Right ventricle myocardium inferior (tissue), 1 donor: ENCODE data around the gene ZNF311. TPM values are rescaled to one million over a fixed set of nuclear protein-coding genes. Genes with fewer than 3 reads are reported as not detected.
"Not testable (repeated sequence)": the region's sequence is repeated elsewhere in the genome, so short reads cannot be mapped to it uniquely, and the experiment has no call there.

Source experiments
- ATAC-seq: fragments of 200-7000 bp; cut with Tn5 transposase; one replicate; pipeline ENCODE4 v1.9.1; 2020; ENCODE audit warnings: mild to moderate bottlenecking, moderate library complexity
- DNase-seq: peaks from one replicate; pipeline ENCODE4 v3.0.0; 2021; ENCODE audit errors: missing footprints
- intact Hi-C: fragments of 100-400 bp; cut with DNase I; formaldehyde crosslinking; loops from one replicate; pipeline ENCODE4 v1.11.0; 2022
- total RNA-seq: library from RNA; stranded (reverse); fragmentation: NEBNext Ultra II Directional; extraction: Animal tissue kit (Norgen Biotek cat#: 25700); gene quantifications from one replicate; pipeline ENCODE4 v1.2.1, GENCODE V29; 2021
- donor health status: DM: no; HTN: yes; CAD: no; lungs with severe emphysema.

ZNF311 gene
- total RNA-seq, 1 donor from 2014 or later = 0.35 TPM

GRCh38 chr6:28968476-28968875 is 36.6 kb downstream of the ZNF311 start:
- no peak for ATAC-seq
- intact Hi-C loops = no loop called here
- no peak for DNase-seq

DNA sequence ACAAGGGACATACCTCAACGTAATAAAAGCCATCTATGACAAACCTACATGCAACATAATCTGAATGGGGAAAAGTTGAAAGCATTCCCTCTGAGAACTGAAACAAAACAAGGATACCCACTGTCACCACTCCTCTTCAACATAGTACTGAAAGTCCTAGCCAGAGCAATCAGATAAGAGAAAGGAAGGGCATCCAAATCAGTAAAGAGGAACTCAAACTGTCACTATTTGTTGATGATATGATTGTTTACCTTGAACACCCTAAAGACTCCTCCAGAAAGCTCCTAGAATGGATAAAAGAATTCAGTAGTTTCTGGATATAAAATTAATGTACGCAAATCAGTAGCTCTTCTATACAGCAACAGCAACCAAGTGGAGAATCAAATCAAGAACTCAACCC is 39.4 kb downstream of the ZNF311 start:
- DNase-seq (no peak), ATAC-seq (no peak)
- intact Hi-C loops = no loop called here

DNA sequence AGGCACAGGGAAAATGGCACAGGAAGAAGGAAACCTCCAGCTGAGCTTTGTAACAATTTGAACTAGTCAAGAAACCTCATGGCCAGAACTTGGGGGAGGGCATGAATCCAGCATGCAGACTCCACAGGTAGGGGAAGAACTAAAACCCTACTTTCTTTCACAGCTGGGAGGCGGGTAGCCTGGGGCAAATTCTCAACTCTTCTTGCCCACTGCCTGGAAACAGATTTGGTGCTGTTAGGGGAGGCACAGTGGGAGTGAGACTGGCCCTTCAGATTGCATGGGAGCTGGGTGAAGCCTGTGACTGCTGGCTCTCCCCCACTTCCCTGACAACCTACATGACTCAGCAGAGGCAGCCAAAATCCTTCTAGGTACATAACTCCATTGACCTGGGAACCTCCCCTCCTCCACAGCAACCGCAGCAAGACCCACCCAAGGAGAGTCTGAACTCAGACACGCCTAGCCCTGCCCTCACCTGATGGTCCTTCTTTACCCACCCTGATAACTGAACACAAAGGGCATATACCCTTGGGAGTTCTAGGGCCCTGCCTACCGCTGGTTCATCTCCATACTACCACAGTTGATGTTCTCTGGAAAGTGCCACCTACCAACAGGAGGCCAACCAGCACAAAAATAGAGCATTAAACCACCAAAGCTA is 44.1 kb downstream of the ZNF311 start:
- no peak for ATAC-seq
- DNase-seq = no peak
- intact Hi-C loops = no loop called here

GRCh38 chr6:28958561-28959243 is 46.4 kb downstream of the ZNF311 start:
- ATAC-seq, DNase-seq, intact Hi-C loops: not testable (repeated sequence)

DNA sequence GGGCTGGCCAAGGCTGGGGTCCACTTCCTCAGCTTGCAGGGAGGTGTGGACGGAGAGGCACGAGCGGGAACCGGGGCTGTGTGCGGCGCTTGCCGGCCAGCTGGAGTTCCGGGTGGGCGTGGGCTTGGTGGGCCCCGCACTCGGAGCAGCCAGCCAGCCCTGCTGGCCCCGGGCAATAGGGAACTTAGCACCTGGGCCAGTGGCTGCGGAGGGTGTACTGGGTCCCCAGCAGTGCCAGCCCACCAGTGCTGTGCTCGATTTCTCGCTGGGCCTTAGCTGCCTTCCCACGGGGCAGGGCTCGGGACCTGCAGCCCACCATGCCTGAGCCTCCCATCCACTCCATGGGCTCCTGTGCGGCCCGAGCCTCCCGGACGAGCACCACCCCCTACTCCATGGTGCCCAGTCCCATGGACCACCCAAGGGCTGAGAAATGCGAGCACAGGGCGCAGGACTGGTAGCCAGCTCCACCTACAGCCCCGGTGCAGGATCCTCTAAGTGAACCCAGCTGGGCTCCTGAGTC is 47.3 kb downstream of the ZNF311 start:
- intact Hi-C loops, ATAC-seq: not testable (repeated sequence)

DNA sequence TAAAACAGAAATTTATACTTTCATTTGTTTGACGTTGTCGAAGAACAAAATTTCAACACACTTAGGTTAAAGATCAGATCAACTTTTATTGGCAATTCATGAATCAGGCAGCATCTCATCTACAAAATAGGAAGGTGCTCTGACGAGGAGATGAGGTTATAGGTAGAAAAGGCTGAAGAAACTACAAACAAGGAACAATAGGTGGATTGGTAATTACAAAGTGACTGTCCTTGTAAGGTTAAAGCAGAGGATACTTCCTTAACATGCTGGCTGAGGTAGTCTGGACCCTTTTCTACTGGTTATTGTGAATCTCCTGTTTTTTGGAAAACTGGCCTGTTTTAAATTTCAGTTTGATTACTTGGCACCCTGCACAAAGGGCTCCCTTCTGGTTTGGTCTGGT is 48.8 kb downstream of the ZNF311 start:
- intact Hi-C loops = no loop called here
- DNase-seq (no peak), ATAC-seq (no peak)

More for the DNA sequence above, 47.3 kb downstream of the ZNF311 start:
- not testable (repeated sequence) for DNase-seq

DNA sequence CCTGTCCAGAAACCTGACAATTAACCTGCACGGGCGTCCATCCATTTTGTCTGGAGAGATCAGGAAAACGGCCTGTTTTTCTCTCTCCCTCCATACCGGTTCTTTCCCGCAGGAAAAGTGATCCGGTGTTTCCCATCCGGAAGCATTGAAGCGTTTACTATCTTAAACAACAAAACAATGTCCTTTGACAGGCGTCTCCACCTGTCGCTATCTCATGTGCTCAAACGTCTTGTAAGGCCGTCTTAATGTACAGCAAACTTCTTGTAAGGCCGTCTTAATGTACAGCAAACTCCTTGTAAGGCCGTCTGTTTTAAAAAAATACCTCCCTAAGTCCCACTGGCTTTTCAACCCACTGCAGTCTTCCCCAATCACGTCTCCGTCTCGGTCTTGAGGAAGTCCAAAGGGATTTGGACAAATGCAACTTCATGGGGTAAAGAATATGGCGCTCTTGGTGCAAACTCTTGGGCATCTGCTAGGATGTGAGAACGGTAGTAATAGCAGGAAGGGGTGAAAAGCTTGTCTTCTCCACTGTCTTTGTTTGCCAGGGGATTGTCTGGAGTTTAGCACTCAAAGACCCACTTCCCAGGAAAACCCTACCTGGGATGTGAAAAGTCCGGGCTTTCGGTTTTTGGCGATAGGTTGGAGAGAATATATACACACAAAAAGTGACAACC is 51.4 kb downstream of the ZNF311 start:
- intact Hi-C loops = no loop called here
- ATAC-seq (no peak), DNase-seq (no peak)

DNA sequence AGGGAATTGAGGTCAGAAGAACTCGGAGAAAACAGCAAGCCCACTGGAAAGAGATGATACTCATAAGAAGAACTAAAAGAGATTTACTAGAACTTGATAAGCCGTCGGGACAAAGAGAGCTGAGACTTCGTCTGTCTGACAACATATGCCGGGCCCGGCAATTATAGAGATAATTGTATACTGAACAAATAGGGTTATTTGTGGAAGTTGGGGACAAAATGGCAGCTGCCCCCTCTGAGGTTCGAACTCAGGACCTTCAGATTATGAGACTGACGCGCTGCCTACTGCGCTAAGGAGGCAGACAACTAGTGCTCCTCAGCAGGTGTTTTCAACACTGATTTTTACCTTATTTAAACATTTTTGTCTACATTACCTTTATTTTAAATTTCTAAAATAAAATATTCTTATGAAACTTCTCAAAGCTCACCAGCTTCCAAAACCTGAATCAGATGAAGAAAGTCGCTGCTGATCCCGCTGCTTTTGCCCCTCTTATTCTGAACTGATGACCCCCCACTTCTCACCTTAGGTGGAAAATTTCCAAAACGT is 52.0 kb downstream of the ZNF311 start:
- peak; percentile 62 for ATAC-seq
- intact Hi-C loops = no loop called here
- DNase-seq = no peak

- DNase-seq, ATAC-seq, intact Hi-C loops: not testable (repeated sequence)
Observed at GRCh38 chr6:28949656-28950195, 55.4 kb downstream of the ZNF311 start.

- ATAC-seq (no peak), DNase-seq (no peak)
- intact Hi-C loops = no loop called here
Observed at GRCh38 chr6:28948782-28949486, 56.2 kb downstream of the ZNF311 start.

- DNase-seq (no peak), ATAC-seq (no peak)
- intact Hi-C loops = no loop called here
Observed at GRCh38 chr6:28947831-28948270, 57.3 kb downstream of the ZNF311 start.

DNA sequence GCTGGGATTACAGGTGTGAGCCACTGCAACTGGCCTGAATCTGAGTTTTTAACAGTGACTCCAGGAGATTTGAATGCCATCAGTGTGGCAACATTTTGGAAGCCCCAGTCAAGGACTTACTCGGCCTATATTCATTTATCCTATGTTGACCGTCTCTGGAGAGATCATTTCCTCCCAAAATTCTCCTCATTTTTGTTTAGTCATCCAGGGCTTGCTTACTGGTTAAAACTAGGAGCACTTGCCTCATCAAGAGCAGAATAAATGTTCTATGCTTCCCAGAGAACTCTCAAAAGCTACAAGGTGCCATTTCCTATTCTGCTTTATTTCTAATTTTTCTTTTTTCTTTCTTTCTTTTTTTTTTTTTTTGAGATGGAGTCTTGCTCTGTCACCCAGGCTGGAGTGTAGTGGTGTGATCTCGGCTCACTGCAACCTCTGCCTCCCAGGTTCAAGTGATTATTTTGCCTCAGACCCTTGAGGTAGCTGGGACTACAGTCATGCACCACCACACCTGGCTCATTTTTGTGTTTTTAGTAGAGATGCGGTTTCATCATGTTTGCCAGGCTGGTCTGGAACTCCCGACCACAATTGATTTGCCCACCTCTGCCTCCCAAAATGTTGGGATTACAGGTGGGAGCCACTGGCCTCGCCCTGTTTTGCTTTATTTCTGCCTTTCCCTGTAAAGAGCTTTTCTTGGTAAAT is 57.9 kb downstream of the ZNF311 start:
- intact Hi-C loops = no loop called here
- no peak for DNase-seq
- no peak for ATAC-seq

DNA sequence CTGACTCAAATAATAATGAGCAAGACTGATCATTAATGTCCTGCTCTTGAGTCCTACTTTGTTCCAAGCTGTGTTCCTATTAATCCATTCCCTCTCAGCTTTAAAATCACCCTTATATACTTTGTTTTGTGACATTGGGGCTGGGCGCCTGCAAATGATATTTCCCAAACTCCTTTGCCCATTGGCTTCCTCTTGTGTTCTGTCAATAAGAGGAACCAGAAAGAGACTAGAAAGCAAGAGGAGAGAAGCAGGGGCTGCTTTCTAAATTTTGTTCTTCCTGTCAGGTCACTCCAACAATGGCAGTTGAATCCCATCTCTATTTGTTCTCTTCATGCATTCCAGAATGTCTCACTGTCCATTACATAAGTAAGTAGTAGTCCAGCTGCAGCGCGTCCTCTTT is 59.8 kb downstream of the ZNF311 start:
- ATAC-seq = no peak
- no peak for DNase-seq
- intact Hi-C loops = no loop called here

Other genes starting within 250 kb of the ZNF311 start
- 18.5 TPM for gene TRIM27, start 81.3 kb downstream of the ZNF311 start, total RNA-seq
- not detected for gene OR2W1, start 39.9 kb upstream of the ZNF311 start, total RNA-seq
- not detected for gene OR2B3, start 82.0 kb upstream of the ZNF311 start, total RNA-seq
- gene OR2J1, start 94.2 kb upstream of the ZNF311 start, total RNA-seq = not detected
- not detected for gene OR2J3, start 102.7 kb upstream of the ZNF311 start, total RNA-seq
- not detected for gene OR2J2, start 165.6 kb upstream of the ZNF311 start, total RNA-seq